NCI-H345 treated with DMSO at 0.1 percent for 48 hours (cell line): ENCODE results near the gene PCDHA5.
"Not testable (repeated sequence)": the region's sequence is repeated elsewhere in the genome, so short reads cannot be mapped to it uniquely, and the experiment has no call there.

ENCODE experiments used
- DNase-seq: peaks from one replicate; lab custom pipeline; 2025; ENCODE audit not compliant: unreplicated experiment; lab: John Stamatoyannopoulos, UW

PCDHA5 gene

DNA sequence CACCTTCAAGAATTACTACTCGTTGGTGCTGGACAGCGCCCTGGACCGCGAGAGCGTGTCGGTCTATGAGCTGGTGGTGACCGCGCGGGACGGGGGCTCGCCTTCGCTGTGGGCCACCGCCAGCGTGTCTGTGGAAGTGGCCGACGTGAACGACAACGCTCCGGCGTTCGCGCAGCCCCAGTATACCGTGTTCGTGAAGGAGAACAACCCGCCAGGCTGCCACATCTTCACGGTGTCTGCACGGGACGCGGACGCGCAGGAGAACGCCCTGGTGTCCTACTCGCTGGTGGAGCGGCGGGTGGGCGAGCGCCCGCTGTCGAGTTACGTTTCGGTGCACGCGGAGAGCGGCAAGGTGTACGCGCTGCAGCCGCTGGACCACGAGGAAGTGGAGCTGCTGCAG lies 1.6 kb downstream of the PCDHA5 start:
- not testable (repeated sequence) for DNase-seq

DNA sequence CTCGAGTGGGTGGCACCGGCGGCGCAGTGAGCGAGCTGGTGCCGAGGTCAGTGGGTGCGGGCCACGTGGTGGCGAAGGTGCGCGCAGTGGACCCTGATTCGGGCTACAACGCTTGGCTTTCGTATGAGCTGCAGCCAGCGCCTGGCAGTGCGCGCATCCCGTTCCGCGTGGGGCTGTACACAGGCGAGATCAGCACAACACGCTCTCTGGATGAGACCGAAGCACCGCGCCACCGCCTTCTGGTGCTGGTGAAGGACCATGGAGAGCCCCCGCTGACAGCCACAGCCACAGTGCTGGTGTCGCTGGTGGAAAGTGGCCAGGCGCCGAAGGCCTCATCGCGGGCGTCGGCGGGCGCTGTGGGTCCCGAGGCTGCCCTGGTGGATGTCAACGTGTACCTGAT lies 2.1 kb downstream of the PCDHA5 start:
- no peak for DNase-seq

DNA sequence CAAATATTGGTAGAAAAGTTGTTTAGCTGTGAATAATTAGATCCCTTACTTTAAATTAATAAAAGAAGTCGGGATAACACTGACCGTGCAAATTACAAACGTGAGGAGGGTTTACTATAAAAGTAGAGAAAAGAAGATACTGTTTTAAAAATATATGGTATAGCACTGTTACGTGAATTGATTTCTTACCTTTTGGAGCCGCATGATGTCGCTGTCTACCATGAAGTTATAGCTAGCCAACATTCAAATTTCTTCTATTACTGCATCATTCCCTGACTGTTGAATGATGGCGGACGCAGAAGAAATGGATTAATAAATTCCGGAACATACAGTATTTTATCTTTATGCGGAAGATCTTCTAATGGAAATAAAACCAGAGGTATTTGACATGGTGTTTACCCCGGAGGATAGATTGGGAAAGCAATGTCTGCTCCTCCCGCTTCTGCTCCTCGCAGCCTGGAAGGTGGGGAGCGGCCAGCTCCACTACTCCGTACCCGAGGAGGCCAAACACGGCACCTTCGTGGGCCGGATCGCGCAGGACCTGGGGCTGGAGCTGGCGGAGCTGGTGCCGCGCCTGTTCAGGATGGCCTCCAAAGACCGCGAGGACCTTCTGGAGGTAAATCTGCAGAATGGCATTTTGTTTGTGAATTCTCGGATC lies 6.4 kb downstream of the PCDHA5 start, which contains the start of gene PCDHA6:
PCDHA6 (plus strand) TSS at position 257 of the 658 bp plus-strand sequence; CDS start at position 389, 132 bp downstream.
- no peak for DNase-seq

DNA sequence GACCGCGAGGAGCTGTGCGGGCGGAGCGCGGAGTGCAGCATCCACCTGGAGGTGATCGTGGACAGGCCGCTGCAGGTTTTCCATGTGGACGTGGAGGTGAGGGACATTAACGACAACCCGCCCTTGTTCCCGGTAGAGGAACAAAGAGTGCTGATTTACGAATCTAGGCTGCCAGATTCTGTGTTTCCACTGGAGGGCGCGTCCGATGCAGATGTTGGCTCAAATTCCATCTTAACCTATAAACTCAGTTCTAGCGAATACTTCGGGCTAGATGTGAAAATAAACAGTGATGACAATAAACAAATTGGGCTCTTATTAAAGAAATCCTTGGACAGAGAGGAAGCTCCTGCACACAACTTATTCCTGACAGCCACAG lies 6.9 kb downstream of the PCDHA5 start:
- DNase-seq = no peak

DNA sequence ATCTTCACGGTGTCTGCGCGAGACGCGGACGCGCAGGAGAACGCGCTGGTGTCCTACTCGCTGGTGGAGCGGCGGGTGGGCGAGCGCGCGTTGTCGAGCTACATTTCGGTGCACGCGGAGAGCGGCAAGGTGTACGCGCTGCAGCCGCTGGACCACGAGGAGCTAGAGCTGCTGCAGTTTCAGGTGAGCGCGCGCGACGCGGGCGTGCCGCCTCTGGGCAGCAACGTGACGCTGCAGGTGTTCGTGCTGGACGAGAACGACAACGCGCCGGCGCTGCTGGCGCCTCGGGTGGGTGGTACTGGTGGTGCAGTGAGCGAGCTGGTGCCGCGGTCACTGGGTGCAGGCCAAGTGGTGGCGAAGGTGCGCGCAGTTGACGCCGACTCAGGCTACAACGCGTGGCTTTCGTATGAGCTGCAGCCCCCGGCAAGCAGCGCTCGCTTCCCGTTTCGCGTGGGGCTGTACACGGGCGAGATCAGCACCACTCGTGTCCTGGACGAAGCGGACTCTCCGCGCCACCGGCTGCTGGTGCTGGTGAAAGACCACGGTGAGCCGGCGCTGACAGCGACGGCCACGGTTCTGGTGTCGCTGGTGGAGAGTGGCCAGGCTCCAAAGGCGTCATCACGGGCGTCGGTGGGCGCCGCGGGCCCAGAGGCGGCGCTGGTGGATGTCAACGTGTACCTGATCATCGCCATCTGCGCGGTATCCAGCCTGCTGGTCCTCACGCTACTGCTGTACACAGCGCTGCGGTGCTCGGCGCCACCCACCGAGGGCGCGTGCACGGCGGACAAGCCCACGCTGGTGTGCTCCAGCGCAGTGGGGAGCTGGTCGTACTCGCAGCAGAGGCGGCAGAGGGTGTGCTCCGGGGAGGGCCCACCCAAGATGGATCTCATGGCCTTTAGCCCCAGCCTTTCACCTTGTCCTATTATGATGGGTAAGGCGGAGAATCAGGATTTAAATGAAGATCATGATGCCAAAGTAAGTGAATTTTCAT lies 8.4 kb downstream of the PCDHA5 start:
- not testable (repeated sequence) for DNase-seq

DNA sequence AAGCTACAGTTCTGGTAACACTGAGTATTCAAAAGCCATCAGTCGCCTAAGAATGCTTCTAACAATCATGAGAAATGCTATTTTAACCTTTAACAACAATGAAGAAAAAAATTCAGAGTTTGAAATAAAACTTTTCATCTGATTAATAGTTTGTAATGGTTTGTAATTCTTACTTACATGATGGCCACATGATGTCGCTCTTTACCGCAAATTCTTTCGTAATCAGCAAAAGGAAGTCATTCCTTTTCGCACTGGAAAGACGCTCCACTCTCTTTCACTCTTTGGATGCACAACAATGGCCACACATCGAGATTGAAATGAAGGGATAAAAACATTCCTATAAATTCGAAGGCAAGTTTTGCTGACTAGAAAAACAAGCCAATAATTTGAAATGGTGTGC lies 12.6 kb downstream of the PCDHA5 start, which contains the start of gene PCDHA7:
PCDHA7 (plus strand) TSS at position 277 of the 400 bp plus-strand sequence; CDS start at position 392, 115 bp downstream.
- peak; percentile 16 for DNase-seq

DNA sequence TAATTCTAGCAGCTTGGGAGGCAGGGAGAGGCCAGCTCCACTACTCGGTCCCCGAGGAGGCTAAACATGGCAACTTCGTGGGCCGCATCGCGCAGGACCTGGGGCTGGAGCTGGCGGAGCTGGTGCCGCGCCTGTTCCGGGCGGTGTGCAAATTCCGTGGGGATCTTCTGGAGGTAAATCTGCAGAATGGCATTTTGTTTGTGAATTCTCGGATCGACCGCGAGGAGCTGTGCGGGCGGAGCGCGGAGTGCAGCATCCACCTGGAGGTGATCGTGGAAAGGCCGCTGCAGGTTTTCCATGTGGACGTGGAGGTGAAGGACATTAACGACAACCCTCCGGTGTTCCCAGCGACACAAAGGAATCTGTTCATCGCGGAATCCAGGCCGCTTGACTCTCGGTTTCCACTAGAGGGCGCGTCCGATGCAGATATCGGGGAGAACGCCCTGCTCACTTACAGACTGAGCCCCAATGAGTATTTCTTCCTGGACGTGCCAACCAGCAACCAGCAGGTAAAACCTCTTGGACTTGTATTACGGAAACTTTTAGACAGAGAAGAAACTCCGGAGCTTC lies 13.1 kb downstream of the PCDHA5 start:
- DNase-seq = not testable (repeated sequence)

DNA sequence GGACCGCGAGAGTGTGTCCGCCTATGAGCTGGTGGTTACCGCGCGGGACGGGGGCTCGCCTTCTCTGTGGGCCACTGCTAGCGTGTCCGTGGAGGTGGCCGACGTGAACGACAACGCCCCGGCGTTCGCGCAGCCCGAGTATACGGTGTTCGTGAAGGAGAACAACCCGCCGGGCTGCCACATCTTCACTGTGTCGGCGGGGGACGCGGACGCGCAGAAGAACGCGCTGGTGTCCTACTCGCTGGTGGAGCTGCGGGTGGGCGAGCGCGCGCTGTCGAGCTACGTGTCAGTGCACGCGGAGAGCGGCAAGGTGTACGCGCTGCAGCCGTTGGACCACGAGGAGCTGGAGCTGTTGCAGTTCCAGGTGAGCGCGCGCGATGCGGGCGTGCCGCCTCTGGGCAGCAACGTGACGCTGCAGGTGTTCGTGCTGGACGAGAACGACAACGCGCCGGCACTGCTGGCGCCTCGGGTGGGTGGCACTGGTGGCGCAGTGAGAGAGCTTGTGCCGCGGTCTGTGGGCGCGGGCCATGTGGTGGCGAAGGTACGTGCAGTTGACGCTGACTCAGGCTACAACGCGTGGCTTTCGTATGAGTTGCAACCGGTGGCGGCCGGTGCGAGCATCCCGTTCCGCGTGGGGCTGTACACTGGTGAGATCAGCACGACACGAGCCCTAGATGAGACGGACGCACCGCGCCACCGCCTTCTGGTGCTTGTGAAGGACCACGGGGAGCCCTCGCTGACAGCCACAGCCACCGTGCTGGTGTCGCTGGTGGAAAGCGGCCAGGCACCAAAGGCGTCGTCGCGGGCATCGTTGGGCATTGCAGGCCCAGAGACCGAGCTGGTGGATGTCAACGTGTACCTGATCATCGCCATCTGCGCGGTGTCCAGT lies 14.5 kb downstream of the PCDHA5 start:
- DNase-seq = no peak

- DNase-seq = no peak
Observed at GRCh38 chr5:140840978-140841962, 19.9 kb downstream of the PCDHA5 start, which contains the start of gene PCDHA8. PCDHA8 (plus strand) TSS chr5:140841187; CDS start chr5:140841322, 135 bp downstream.

- DNase-seq = no peak
Observed at GRCh38 chr5:140842798-140843733, 21.7 kb downstream of the PCDHA5 start.

DNA sequence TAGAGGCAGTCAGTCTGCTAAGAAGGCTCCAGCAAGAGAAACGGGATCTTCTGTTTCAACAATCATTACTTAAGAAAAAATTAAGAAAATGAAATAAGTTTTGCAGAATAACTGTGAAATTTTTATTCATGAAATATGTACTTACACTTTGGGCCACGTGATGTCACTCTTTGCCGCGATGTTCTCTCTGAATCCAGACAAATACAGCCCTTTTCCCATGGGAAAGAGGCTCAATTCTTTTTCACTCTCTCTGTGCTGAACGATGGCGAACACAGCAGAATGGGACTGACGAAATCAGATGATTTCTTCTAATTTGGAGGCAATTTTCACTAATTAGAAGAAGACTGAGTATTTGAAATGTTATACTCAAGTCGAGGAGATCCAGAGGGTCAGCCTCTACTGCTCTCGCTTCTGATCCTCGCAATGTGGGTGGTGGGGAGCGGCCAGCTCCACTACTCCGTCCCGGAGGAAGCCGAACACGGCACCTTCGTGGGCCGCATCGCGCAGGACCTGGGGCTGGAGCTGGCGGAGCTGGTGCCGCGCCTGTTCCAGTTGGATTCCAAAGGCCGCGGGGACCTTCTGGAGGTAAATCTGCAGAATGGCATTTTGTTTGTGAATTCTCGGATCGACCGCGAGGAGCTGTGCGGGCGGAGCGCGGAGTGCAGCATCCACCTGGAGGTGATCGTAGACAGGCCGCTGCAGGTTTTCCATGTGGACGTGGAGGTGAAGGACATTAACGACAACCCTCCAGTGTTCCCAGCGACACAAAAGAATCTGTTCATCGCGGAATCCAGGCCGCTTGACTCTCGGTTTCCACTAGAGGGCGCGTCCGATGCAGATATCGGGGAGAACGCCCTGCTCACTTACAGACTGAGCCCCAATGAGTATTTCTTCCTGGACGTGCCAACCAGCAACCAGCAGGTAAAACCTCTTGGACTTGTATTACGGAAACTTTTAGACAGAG lies 27.0 kb downstream of the PCDHA5 start, which contains the start of gene PCDHA9:
PCDHA9 (plus strand) TSS at position 244 of the 964 bp plus-strand sequence; CDS start at position 358, 114 bp downstream.
- DNase-seq = not testable (repeated sequence)

- not testable (repeated sequence) for DNase-seq
Observed at GRCh38 chr5:140849831-140850634, 28.6 kb downstream of the PCDHA5 start.

DNA sequence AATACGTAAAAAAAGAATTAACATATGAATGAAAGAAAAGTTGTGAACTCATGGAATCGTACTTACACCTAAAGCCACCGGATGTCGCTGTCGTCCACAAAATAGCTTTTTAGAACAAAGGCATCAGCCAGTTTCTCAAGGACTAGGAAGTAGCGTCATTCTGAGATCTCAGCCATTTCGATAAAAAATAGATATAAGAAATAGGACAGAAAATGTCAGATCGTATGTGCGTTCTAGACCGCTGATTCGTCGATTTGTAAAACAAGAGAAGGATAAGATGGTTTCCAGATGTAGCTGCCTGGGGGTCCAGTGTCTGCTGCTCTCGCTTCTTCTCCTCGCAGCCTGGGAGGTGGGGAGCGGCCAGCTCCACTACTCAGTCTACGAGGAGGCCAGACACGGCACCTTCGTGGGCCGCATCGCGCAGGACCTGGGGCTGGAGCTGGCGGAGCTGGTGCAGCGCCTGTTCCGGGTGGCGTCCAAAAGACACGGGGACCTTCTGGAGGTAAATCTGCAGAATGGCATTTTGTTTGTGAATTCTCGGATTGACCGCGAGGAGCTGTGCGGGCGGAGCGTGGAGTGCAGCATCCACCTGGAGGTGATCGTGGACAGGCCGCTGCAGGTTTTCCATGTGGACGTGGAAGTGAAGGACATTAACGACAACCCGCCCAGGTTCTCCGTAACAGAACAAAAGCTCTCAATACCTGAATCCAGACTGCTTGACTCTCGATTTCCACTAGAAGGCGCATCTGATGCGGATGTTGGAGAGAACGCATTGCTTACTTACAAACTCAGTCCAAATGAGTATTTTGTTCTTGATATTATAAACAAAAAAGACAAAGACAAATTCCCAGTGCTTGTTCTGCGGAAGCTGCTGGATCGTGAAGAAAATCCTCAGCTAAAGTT lies 34.6 kb downstream of the PCDHA5 start, which contains the start of gene PCDHA10:
PCDHA10 (plus strand) TSS at position 126 of the 903 bp plus-strand sequence; CDS start at position 278, 152 bp downstream.
- DNase-seq = no peak

GRCh38 chr5:140857177-140857986 lies 36.0 kb downstream of the PCDHA5 start:
- no peak for DNase-seq
